Activated naive CD8-positive, alpha-beta T cell treated with anti-CD3 and anti-CD28 coated beads, Interleukin-2, amount 50 U/mL, for 24 hours (primary cell): ENCODE results near the gene CWH43.
"Not testable (repeated sequence)": the region's sequence is repeated elsewhere in the genome, so short reads cannot be mapped to it uniquely, and the experiment has no call there.

Experiments
- ATAC-seq: fragments of 150-1000 bp; cut with Tn5 transposase; one replicate; pipeline ENCODE4 v1.10.0; 2021
- DNase-seq: peaks from one replicate; pipeline ENCODE4 v3.0.0; 2021
- H3K27ac Mint-ChIP-seq: one replicate; pipeline ENCODE4 v1.8.0; 2021; ENCODE audit warnings: mild to moderate bottlenecking, mixed read lengths
- H3K27me3 Mint-ChIP-seq: one replicate; pipeline ENCODE4 v1.8.0; 2021; ENCODE audit warnings: mixed read lengths
- H3K36me3 Mint-ChIP-seq: one replicate; pipeline ENCODE4 v1.8.0; 2021; ENCODE audit warnings: low read depth, mixed read lengths
- H3K4me1 Mint-ChIP-seq: one replicate; pipeline ENCODE4 v1.8.0; 2021; ENCODE audit warnings: mixed read lengths
- H3K4me3 Mint-ChIP-seq: one replicate; pipeline ENCODE4 v1.8.0; 2021; ENCODE audit warnings: mild to moderate bottlenecking, moderate library complexity, mixed read lengths
- H3K9me3 Mint-ChIP-seq: one replicate; pipeline ENCODE4 v1.8.0; 2021; ENCODE audit warnings: mixed read lengths

The CWH43 gene

DNA sequence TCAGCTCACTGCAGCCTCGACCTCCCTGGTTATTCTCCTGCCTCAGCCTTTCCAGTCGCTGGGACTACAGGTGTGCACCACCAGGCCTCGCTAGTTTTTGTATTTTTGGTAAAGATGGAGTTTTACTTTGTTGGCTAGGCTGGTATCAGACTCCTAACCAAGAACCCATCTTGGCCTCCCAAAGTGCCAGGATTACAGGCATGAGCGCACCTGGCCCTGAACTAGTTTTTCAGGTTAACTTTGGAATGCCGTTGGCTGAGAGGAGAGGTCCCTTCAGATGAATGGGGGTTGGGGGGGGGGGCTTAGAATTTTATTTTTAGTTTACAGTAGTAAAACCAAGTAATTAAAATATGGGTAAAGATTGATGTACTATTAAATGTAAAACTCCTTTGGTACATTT lies 23.4 kb upstream of the CWH43 start:
- no peak overlapping the region for H3K27ac Mint-ChIP-seq

GRCh38 chr4:48963042-48963679 lies 22.9 kb upstream of the CWH43 start:
- ATAC-seq (peak; percentile 85), DNase-seq (peak; percentile 77)
- Mint-ChIP-seq H3K4me3 (no peak overlapping the region), H3K4me1 (no peaks in the 10 kb centered on the region), H3K36me3 (no peaks in the 10 kb centered on the region), H3K27ac (no peak overlapping the region), H3K9me3 (no peaks in the 10 kb centered on the region), H3K27me3 (no peaks in the 10 kb centered on the region)

More for the DNA sequence above, 23.4 kb upstream of the CWH43 start:
- no peaks in the 10 kb centered on the region for H3K9me3 Mint-ChIP-seq
- DNase-seq = no peak
- H3K4me1 Mint-ChIP-seq = no peaks in the 10 kb centered on the region
- no peaks in the 10 kb centered on the region for H3K36me3 Mint-ChIP-seq
- no peak overlapping the region for H3K4me3 Mint-ChIP-seq
- no peak for ATAC-seq
- H3K27me3 Mint-ChIP-seq = no peaks in the 10 kb centered on the region

GRCh38 chr4:48967101-48967500 lies 19.0 kb upstream of the CWH43 start:
- Mint-ChIP-seq H3K27ac (no peak overlapping the region), H3K4me3 (no peak overlapping the region), H3K36me3 (no peaks in the 10 kb centered on the region), H3K27me3 (no peaks in the 10 kb centered on the region), H3K9me3 (no peaks in the 10 kb centered on the region), H3K4me1 (peaks cover 14% of the 10 kb centered on the region)
- ATAC-seq = no peak
- no peak for DNase-seq

DNA sequence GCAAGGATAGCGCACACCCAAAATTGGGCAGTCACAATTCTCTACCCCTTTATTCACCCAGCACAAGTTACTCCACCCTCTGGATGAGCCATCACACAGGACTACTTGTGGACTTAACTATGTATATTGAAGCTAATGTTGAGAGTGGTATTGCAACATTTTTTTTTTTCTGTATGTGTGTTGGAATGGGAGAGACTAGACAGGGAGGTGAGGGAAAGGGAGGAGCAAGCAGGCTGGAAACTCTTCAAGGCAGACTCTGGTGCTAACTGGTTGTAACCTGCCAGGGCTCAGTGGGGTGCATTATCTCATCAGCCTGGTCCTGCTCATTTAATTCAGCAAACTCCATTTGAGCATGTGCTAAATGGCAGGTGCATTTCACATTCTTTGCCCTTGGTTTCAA lies 18.4 kb upstream of the CWH43 start:
- Mint-ChIP-seq H3K4me3 (no peak overlapping the region), H3K27ac (no peak overlapping the region), H3K9me3 (no peaks in the 10 kb centered on the region), H3K27me3 (no peaks in the 10 kb centered on the region), H3K36me3 (no peaks in the 10 kb centered on the region), H3K4me1 (peaks cover 14% of the 10 kb centered on the region)
- ATAC-seq = no peak
- no peak for DNase-seq

DNA sequence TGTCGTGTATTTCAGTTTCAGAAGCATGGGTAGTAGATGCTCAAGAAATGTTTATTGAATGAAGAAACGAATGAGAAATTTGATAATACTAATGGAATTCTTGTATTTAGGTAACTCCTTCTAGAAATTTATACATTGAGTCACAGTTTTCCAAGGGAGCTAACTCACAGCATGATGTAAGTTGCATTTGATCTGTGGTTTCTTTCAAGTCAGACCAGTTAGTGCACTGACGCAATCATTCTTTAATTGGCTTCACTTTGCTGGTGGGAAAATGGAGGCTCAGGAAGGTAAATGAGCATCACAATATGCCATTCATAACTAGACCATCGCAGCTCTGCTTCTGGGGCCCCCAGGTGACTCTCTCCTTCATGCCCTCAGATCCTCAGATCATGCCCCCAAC lies 17.3 kb upstream of the CWH43 start:
- ATAC-seq (no peak), DNase-seq (no peak)
- no peak overlapping the region for H3K4me3 Mint-ChIP-seq
- H3K4me1 Mint-ChIP-seq = peaks cover 14% of the 10 kb centered on the region
- no peak overlapping the region for H3K27ac Mint-ChIP-seq
- no peaks in the 10 kb centered on the region for H3K36me3 Mint-ChIP-seq
- H3K9me3 Mint-ChIP-seq = no peaks in the 10 kb centered on the region
- H3K27me3 Mint-ChIP-seq = peaks cover 6% of the 10 kb centered on the region

DNA sequence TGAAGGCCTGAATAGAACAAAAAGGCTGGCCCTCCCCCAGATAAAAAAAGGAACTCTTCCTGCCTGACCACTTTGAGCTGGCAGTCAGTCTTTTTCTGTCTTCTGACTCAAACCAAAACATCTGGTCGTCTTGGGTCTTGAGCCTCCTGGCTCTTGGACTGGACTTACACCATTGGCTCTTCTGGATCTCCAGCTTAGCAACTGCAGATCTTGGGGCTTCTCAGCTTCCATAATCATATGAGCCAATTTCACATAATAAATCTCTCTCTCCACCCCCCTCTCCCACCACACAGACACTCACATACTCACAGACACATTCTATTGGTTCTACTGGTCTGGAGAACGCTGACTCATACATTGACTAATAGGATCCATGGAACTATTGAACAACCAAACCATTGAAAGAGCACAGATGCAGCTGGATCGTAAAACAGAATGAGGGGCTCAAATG lies 15.6 kb upstream of the CWH43 start:
- Mint-ChIP-seq H3K27ac (peak overlapping the region; percentile 31), H3K4me1 (peaks cover 14% of the 10 kb centered on the region), H3K27me3 (peaks cover 7% of the 10 kb centered on the region), H3K4me3 (no peak overlapping the region), H3K9me3 (no peaks in the 10 kb centered on the region), H3K36me3 (no peaks in the 10 kb centered on the region)
- ATAC-seq (peak; percentile 90), DNase-seq (no peak)

GRCh38 chr4:48974979-48975640 lies 11.0 kb upstream of the CWH43 start:
- no peaks in the 10 kb centered on the region for H3K36me3 Mint-ChIP-seq
- ATAC-seq = no peak
- peaks cover 17% of the 10 kb centered on the region for H3K27me3 Mint-ChIP-seq
- peaks cover 9% of the 10 kb centered on the region for H3K4me1 Mint-ChIP-seq
- H3K27ac Mint-ChIP-seq = no peak overlapping the region
- no peak for DNase-seq
- H3K4me3 Mint-ChIP-seq = no peak overlapping the region
- no peaks in the 10 kb centered on the region for H3K9me3 Mint-ChIP-seq

DNA sequence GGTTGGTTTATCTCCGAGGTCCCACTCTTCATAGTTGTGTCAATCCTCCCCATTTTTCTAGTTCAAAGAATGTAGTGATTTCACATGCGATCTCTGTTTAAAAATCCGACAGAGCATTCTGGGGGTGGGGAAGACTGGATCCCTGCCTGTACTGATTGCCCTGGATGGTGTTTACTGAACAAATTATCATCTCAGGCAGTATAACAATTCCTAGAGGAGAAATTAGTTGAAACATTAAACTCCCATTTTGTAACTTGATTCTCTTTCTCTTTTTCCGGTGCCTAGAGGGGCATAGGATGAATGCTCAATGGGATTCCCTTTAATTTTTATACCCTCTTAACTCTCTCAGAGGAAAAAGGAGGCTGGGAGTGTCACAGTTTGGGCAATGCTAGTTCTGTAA lies 10.0 kb upstream of the CWH43 start:
- no peak overlapping the region for H3K4me3 Mint-ChIP-seq
- DNase-seq (no peak), ATAC-seq (no peak)
- no peak overlapping the region for H3K27ac Mint-ChIP-seq
- H3K27me3 Mint-ChIP-seq = peaks cover 17% of the 10 kb centered on the region
- no peaks in the 10 kb centered on the region for H3K4me1 Mint-ChIP-seq
- no peaks in the 10 kb centered on the region for H3K36me3 Mint-ChIP-seq
- H3K9me3 Mint-ChIP-seq = no peaks in the 10 kb centered on the region

- H3K27ac Mint-ChIP-seq = no peak overlapping the region
These were observed 6.0 kb upstream of the CWH43 start for GRCh38 chr4:48979914-48980579.

DNA sequence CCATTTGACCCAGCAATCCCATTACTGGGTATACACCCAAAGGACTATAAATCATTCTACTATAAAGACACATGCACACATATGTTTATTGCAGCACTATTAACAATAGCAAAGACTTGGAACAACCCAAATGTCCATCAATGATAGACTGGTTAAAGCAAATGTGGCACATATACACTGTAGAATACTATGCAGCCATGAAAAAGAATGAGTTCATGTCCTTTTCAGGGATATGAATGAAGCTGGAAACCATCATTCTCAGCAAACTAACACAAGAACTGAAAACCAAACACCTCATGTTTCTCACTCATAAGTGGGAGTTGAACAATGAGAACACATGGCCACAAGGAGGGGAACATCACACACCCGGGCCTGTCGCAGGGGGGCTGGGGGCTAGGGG lies 2.1 kb upstream of the CWH43 start:
- not testable (repeated sequence) for DNase-seq, H3K9me3 Mint-ChIP-seq, H3K27ac Mint-ChIP-seq, H3K4me3 Mint-ChIP-seq, H3K4me1 Mint-ChIP-seq, H3K36me3 Mint-ChIP-seq, ATAC-seq
- peaks cover 43% of the 10 kb centered on the region for H3K27me3 Mint-ChIP-seq

More at GRCh38 chr4:48979914-48980579, 6.0 kb upstream of the CWH43 start:
- Mint-ChIP-seq H3K36me3 (no peaks in the 10 kb centered on the region), H3K4me3 (no peak overlapping the region), H3K4me1 (no peaks in the 10 kb centered on the region), H3K27me3 (peaks cover 30% of the 10 kb centered on the region), H3K9me3 (no peaks in the 10 kb centered on the region)
- ATAC-seq (no peak), DNase-seq (no peak)

DNA sequence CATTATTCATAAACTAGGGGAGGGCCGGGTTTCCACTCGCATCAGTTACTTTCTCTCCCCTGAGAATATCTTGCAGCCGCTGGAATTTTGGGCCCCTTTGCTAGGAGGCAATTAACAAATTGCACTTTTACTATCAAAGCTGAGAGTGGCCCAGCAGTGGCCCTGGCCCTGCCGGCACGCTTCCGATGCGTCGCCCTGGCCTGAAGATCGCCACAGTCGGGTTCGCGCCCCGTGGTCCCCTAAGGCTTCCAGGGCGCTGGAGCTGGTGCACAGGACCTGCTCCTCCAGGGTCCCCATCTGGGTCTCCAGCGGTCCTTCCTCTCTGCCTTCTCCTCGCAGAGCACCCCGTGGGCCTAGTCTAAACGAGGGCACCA lies 486 bp upstream of the CWH43 start:
- Mint-ChIP-seq H3K27me3 (peaks cover 43% of the 10 kb centered on the region), H3K27ac (no peak overlapping the region), H3K9me3 (no peaks in the 10 kb centered on the region), H3K36me3 (no peaks in the 10 kb centered on the region), H3K4me3 (no peak overlapping the region), H3K4me1 (no peaks in the 10 kb centered on the region)
- ATAC-seq (no peak), DNase-seq (no peak)

- no peak overlapping the region for H3K4me3 Mint-ChIP-seq
- H3K36me3 Mint-ChIP-seq = no peaks in the 10 kb centered on the region
- H3K27me3 Mint-ChIP-seq = peaks cover 46% of the 10 kb centered on the region
- ATAC-seq (no peak), DNase-seq (no peak)
- no peak overlapping the region for H3K27ac Mint-ChIP-seq
- H3K4me1 Mint-ChIP-seq = no peaks in the 10 kb centered on the region
- H3K9me3 Mint-ChIP-seq = no peaks in the 10 kb centered on the region
These were observed 634 bp downstream of the CWH43 start for GRCh38 chr4:48986654-48987164.

DNA sequence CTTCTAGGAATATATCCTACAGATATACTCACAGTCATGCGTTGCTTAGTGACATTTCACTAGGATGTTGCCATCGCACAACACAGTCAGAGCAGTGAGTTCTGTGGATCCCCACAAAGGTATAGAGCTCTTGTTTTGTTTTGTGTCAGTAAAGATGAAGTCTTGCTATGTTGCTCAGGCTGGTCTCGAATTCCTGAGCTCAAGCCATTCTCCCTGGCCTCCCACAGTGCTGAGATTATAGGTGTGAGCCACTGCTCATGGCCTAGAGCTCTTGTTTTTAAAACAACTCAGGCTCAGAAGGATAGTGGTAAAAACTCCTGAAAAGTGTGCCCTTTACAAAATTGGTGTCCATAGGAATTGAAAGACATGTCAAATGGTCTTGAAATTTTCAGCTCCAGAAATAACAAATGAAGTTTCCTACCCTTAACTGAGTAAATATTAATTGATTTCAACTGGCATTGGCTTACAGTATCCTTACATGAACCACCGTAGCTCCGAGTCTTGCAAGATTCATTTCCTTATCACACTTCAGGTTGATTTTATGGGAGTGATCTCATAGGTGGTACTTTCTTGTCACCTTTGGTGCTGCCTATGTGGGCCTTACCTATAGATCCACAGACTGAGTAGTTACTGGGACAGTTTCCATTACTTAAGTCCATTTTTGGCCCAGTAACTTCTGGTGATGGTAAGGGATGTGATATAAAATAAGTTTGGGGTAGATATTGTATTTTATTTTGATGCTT lies 3.6 kb downstream of the CWH43 start:
- no peak overlapping the region for H3K27ac Mint-ChIP-seq
- peaks cover 32% of the 10 kb centered on the region for H3K27me3 Mint-ChIP-seq
- no peak for ATAC-seq
- H3K9me3 Mint-ChIP-seq = no peaks in the 10 kb centered on the region
- H3K36me3 Mint-ChIP-seq = no peaks in the 10 kb centered on the region
- H3K4me3 Mint-ChIP-seq = no peak overlapping the region
- DNase-seq = no peak
- H3K4me1 Mint-ChIP-seq = no peaks in the 10 kb centered on the region

DNA sequence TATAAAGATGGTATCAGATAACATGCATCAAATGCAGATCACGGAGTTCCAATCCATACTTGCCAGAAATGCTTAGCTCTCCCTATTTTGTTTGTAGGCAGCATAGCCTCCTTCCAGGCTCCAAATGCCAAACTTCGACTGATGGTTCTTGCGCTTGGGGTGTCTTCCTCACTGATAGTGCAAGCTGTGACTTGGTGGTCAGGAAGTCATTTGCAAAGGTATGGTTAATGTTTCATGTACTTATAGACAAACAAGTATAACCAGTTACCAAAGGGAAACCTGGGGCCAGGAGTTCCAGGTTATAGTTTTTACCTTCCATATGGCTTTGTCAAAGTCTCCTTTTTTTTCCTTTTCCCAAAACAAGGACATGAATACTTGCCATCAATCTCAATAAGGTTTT lies 5.3 kb downstream of the CWH43 start:
- no peaks in the 10 kb centered on the region for H3K36me3 Mint-ChIP-seq
- H3K27me3 Mint-ChIP-seq = peaks cover 25% of the 10 kb centered on the region
- ATAC-seq = no peak
- H3K27ac Mint-ChIP-seq = no peak overlapping the region
- no peak for DNase-seq
- H3K9me3 Mint-ChIP-seq = no peaks in the 10 kb centered on the region
- no peak overlapping the region for H3K4me3 Mint-ChIP-seq
- H3K4me1 Mint-ChIP-seq = no peaks in the 10 kb centered on the region
